Stimulated activated CD4-positive, alpha-beta T cell treated with anti-CD3 and anti-CD28 coated beads, Interleukin-12 subunit alpha, Interleukin-12 subunit beta, amount 100 ng/mL, for 48 hours (primary cell): ENCODE measurements around the gene TREH.
"Not testable (repeated sequence)": the region's sequence is repeated elsewhere in the genome, so short reads cannot be mapped to it uniquely, and the experiment has no call there.

Experiments
- DNase-seq, 3 donors: peaks; one replicate each; pipeline ENCODE4 v3.0.0-alpha.2; 2020; ENCODE audit warnings: low read depth in 2 of 3, low spot score in 1 of 3

TREH gene, protein sequence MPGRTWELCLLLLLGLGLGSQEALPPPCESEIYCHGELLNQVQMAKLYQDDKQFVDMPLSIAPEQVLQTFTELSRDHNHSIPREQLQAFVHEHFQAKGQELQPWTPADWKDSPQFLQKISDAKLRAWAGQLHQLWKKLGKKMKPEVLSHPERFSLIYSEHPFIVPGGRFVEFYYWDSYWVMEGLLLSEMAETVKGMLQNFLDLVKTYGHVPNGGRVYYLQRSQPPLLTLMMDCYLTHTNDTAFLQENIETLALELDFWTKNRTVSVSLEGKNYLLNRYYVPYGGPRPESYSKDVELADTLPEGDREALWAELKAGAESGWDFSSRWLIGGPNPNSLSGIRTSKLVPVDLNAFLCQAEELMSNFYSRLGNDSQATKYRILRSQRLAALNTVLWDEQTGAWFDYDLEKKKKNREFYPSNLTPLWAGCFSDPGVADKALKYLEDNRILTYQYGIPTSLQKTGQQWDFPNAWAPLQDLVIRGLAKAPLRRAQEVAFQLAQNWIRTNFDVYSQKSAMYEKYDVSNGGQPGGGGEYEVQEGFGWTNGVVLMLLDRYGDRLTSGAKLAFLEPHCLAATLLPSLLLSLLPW

DNA sequence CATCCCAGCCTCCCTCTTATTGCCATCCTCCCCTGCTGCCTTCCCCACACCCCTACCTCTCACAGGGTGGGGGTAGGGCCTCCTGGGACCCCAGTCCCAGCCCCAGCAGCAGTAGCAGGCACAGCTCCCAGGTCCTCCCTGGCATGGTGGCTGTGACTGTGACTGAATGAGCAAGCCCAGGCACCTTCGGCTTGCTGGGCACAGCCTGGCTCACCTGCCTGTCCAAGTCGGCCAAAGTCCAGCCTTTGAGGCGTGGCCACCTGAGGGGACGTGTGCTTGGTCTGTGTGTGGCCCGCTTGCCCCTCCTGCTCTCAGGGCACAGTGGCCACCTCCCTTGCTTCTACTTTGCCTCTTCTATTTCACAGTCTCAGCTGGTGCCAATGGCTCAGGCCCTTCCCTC lies at the start of gene TREH:
TSS of gene TREH (minus strand) at position 168 of the 400 bp plus-strand sequence. CDS start at position 145, 23 bp downstream.
- no peak for DNase-seq

GRCh38 chr11:118728112-118728511 lies 48.7 kb upstream of the TREH start:
- not testable (repeated sequence) for DNase-seq

- DNase-seq: not testable (repeated sequence)
Measured at GRCh38 chr11:118727721-118728066, 48.2 kb upstream of the TREH start.

- DNase-seq: not testable (repeated sequence)
Measured at GRCh38 chr11:118727001-118727720, 47.7 kb upstream of the TREH start.

DNA sequence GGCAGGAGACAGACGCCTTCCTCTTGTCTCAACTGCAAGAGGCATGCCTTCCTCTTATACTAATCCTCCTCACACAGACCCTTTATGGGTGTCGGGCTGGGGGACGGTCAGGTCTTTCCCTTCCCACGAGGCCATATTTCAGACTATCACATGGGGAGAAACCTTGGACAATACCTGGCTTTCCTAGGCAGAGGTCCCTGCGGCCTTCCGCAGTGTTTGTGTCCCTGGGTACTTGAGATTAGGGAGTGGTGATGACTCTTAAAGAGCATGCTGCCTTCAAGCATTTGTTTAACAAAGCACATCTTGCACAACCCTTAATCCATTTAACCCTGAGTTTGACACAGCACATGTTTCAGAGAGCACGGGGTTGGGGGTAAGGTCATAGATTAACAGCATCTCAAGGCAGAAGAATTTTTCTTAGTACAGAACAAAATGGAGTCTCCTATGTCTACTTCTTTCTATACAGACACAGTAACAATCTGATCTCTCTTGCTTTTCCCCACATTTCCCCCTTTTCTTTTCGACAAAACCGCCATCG lies 42.1 kb upstream of the TREH start:
- DNase-seq: not testable (repeated sequence)

GRCh38 chr11:118720740-118721139 lies 41.3 kb upstream of the TREH start:
- not testable (repeated sequence) for DNase-seq

- not testable (repeated sequence) for DNase-seq
Measured at GRCh38 chr11:118720078-118720477, 40.6 kb upstream of the TREH start.

- not testable (repeated sequence) for DNase-seq
Measured at GRCh38 chr11:118718562-118718961, 39.1 kb upstream of the TREH start.

GRCh38 chr11:118717733-118718132 lies 38.3 kb upstream of the TREH start:
- DNase-seq: not testable (repeated sequence)

- not testable (repeated sequence) for DNase-seq
Measured at GRCh38 chr11:118717221-118717620, 37.8 kb upstream of the TREH start.

GRCh38 chr11:118715837-118716260 lies 36.4 kb upstream of the TREH start:
- no peak for DNase-seq

- no peak for DNase-seq
Measured at GRCh38 chr11:118715245-118715831, 35.9 kb upstream of the TREH start.

DNA sequence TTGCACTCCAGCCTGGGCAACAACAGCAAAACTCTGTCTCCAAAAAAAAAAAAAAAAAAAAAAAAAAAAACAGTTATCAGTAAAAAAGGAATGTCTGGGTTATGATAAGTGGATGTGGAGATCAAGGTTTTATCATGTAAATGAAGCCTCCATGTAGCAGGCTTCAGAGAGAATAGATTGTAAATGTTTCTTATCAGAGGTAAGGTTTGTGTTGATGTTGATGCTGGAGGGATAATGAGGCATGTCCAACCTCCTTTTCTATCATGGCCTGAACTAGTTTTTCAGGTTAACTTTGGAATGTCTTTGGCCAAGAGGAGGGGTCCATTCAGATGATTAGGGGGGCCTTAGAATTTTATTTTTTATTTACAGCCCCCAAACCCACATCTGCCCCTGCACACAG lies 35.4 kb upstream of the TREH start:
- no peak for DNase-seq

DNA sequence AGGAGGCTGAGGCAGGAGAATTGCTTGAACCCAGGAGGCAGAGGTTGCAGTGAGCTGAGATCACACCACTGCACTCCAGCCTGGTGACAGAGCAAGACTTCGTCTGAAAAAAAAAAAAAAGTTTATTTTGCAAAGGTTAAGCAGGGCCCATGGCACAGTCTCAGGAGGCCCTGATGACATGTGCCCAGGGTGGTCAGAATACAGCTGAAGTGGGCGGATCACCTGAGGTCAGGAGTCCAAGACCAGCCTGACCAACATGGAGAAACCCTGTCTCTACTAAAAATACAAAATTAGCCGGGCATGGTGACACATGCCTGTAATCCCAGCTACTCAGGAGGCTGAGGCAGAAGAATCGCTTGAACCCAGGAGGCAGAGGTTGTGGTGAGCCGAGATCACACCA lies 35.0 kb upstream of the TREH start:
- DNase-seq: not testable (repeated sequence)

GRCh38 chr11:118708296-118708695 lies 28.8 kb upstream of the TREH start:
- no peak for DNase-seq

DNA sequence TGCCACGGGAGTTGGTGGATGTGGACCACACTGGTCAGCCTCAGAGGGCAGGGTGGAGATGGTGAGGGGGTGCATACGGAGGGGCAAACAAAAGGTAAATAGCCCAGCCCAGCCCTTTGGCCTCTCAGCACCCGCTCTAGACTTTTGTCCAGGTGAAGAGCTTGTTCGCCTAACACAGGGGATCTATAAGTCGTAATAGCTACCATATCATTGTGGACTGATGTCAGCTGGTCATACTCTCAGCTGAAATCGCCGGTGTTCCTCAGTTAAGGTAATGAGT lies 27.0 kb upstream of the TREH start:
- DNase-seq: no peak

GRCh38 chr11:118705791-118706545 lies 26.5 kb upstream of the TREH start:
- no peak for DNase-seq

- DNase-seq: no peak
Measured at GRCh38 chr11:118705111-118705741, 25.8 kb upstream of the TREH start.

- no peak for DNase-seq
Measured at GRCh38 chr11:118703563-118704106, 24.2 kb upstream of the TREH start.
